H1 (cell line): ENCODE measurements around the gene UBASH3A. TPM values are rescaled to one million over a fixed set of nuclear protein-coding genes. Genes with fewer than 3 reads are reported as not detected.

Experiments used
- CTBP2 ChIP-seq: IDR thresholded peaks from 2 replicates; pipeline ENCODE4 v1.7.0; 2011; ENCODE audit warnings: borderline replicate concordance, mild to moderate bottlenecking, moderate library complexity, mixed read lengths, low read length; ENCODE audit not compliant: insufficient read depth, insufficient read length
- FOSL1 ChIP-seq: IDR thresholded peaks from 2 replicates; pipeline ENCODE4 v1.6.1; 2011; ENCODE audit warnings: mild to moderate bottlenecking, low read depth, low read length, moderate library complexity; ENCODE audit not compliant: insufficient read depth
- KDM5A ChIP-seq: fragments of 200-600 bp; IDR thresholded peaks from 2 replicates; pipeline ENCODE4 v1.7.1; 2012; ENCODE audit warnings: mild to moderate bottlenecking, low read length, inconsistent platforms, mixed read lengths
- TAF7 ChIP-seq: optimal IDR thresholded peaks from 2 replicates; pipeline ENCODE3; 2011; ENCODE audit warnings: low read depth, mild to moderate bottlenecking, inconsistent platforms, low read length, moderate library complexity, borderline replicate concordance
- polyA plus RNA-seq, 7 experiments: library from polyadenylated mRNA; depleted of rRNA in 3 of 7; stranded (reverse) in 5 of 7; unstranded in 2 of 7; fragments of >200 nt in 5 of 7; fragments of 200-250 nt in 2 of 7; gene quantifications; 1 replicate in 5 of 7; 2 replicates in 1 of 7; 4 replicates in 1 of 7; pipeline versions ENCODE4 v1.2.1 to v1.2.3, GENCODE V29; 2011 to 2013; ENCODE audit warnings: missing spikeins in 2 of 7, mixed read lengths in 2 of 7
- total RNA-seq: library from RNA; stranded (reverse); fragmentation: NEBNext Ultra II Directional; extraction: Animal tissue kit (Norgen Biotek cat#: 25700); gene quantifications from 2 replicates; pipeline ENCODE4 v1.2.1, GENCODE V29; 2021
- TF ChIP-seq, protein P1 (sequence below): fragments of 300-600 bp; sonication (generic); IDR thresholded peaks from 2 replicates; pipeline ENCODE4 v1.7.1; 2012; ENCODE audit warnings: low read length, moderate library complexity, mild to moderate bottlenecking, inconsistent platforms; ENCODE audit not compliant: insufficient replicate concordance

Gene UBASH3A
- total and polyA plus RNA-seq, 2 of the 8 experiments (the other 6 are each of a cell fraction or from before 2014, with no cell fraction given): not detected

DNA sequence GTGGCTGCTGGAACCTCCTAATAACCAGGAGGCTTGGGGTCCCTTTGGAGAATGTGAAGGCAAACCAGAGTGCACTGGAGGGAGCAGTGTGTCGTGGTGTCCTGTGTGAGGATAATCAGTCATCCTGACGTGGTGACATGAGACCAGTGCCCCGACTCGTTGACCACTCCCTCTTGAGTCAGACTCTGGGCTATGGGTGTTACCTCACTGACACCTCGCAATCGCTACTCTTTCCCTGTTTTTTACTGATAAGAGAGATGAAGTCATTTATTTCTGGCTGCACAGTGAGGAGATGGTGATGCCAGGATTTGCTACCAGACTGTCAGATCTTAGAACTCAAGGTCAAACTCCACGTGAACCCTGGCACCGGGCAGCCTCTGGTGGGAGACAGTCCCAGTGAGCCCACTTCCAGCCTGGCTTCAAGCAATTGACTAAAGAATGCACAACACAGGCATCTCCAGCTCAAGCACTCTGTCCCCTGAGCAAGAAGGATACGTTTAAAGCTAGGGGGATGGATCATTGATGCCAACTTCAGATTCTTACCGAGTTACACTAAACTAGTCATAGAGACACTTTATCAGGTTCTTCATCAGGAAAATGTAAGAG lies 30.3 kb downstream of the UBASH3A start (continued):
- TF ChIP-seq, protein P1, sequence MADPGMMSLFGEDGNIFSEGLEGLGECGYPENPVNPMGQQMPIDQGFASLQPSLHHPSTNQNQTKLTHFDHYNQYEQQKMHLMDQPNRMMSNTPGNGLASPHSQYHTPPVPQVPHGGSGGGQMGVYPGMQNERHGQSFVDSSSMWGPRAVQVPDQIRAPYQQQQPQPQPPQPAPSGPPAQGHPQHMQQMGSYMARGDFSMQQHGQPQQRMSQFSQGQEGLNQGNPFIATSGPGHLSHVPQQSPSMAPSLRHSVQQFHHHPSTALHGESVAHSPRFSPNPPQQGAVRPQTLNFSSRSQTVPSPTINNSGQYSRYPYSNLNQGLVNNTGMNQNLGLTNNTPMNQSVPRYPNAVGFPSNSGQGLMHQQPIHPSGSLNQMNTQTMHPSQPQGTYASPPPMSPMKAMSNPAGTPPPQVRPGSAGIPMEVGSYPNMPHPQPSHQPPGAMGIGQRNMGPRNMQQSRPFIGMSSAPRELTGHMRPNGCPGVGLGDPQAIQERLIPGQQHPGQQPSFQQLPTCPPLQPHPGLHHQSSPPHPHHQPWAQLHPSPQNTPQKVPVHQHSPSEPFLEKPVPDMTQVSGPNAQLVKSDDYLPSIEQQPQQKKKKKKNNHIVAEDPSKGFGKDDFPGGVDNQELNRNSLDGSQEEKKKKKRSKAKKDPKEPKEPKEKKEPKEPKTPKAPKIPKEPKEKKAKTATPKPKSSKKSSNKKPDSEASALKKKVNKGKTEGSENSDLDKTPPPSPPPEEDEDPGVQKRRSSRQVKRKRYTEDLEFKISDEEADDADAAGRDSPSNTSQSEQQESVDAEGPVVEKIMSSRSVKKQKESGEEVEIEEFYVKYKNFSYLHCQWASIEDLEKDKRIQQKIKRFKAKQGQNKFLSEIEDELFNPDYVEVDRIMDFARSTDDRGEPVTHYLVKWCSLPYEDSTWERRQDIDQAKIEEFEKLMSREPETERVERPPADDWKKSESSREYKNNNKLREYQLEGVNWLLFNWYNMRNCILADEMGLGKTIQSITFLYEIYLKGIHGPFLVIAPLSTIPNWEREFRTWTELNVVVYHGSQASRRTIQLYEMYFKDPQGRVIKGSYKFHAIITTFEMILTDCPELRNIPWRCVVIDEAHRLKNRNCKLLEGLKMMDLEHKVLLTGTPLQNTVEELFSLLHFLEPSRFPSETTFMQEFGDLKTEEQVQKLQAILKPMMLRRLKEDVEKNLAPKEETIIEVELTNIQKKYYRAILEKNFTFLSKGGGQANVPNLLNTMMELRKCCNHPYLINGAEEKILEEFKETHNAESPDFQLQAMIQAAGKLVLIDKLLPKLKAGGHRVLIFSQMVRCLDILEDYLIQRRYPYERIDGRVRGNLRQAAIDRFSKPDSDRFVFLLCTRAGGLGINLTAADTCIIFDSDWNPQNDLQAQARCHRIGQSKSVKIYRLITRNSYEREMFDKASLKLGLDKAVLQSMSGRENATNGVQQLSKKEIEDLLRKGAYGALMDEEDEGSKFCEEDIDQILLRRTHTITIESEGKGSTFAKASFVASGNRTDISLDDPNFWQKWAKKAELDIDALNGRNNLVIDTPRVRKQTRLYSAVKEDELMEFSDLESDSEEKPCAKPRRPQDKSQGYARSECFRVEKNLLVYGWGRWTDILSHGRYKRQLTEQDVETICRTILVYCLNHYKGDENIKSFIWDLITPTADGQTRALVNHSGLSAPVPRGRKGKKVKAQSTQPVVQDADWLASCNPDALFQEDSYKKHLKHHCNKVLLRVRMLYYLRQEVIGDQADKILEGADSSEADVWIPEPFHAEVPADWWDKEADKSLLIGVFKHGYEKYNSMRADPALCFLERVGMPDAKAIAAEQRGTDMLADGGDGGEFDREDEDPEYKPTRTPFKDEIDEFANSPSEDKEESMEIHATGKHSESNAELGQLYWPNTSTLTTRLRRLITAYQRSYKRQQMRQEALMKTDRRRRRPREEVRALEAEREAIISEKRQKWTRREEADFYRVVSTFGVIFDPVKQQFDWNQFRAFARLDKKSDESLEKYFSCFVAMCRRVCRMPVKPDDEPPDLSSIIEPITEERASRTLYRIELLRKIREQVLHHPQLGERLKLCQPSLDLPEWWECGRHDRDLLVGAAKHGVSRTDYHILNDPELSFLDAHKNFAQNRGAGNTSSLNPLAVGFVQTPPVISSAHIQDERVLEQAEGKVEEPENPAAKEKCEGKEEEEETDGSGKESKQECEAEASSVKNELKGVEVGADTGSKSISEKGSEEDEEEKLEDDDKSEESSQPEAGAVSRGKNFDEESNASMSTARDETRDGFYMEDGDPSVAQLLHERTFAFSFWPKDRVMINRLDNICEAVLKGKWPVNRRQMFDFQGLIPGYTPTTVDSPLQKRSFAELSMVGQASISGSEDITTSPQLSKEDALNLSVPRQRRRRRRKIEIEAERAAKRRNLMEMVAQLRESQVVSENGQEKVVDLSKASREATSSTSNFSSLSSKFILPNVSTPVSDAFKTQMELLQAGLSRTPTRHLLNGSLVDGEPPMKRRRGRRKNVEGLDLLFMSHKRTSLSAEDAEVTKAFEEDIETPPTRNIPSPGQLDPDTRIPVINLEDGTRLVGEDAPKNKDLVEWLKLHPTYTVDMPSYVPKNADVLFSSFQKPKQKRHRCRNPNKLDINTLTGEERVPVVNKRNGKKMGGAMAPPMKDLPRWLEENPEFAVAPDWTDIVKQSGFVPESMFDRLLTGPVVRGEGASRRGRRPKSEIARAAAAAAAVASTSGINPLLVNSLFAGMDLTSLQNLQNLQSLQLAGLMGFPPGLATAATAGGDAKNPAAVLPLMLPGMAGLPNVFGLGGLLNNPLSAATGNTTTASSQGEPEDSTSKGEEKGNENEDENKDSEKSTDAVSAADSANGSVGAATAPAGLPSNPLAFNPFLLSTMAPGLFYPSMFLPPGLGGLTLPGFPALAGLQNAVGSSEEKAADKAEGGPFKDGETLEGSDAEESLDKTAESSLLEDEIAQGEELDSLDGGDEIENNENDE: no peak
- no peak for TF ChIP-seq FOSL1
- TF ChIP-seq CTBP2: no peak
- no peak for TF ChIP-seq KDM5A
- TF ChIP-seq TAF7: no peak
